ENCODE results near the gene BEST3. TPM values are rescaled to one million over a fixed set of nuclear protein-coding genes. Genes with fewer than 3 reads are reported as not detected.
A peak's percentile ranks its signal among the peaks of the same experiment; 100 is the strongest.

The BEST3 gene
- total RNA-seq, 1 donor from 2014 or later = 0.73 TPM

DNA sequence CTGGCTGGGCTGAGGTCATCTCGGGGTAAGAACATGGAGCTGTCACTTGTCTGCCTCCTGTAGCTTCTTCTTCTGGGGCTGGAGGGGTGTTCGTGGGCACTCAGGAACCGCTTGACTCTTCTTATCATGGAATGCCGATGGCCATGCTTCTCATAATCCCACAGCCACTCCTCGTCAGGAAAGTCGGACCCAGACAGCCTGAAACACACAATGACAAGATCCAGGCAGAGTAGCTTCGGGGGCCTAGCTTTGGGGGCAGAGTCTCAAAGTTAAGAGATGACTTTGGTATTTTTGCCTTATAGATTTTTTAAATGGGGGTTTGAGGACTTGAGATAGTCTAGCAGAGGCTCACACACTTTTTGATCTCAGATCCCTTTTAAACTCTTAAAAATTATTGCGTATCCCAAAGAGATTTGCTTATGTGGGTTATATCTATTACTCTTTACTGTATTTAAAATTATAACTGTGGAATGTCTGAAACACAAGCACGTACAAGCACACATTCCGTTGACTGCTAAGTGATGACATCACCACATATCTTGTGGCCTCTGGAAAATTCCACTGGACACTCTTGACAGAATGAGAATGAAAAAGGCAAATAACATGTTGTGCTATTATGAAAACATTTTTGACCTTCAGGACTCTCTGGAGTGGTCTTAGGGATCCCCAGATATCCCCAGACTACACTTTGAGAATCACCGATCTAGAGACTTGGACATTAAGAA lies 43.3 kb downstream of the BEST3 start:
- DNase-seq (ENCODE audit: low spot score) = no peak
- intact Hi-C loops (cut with DNase I) = no loop called here

DNA sequence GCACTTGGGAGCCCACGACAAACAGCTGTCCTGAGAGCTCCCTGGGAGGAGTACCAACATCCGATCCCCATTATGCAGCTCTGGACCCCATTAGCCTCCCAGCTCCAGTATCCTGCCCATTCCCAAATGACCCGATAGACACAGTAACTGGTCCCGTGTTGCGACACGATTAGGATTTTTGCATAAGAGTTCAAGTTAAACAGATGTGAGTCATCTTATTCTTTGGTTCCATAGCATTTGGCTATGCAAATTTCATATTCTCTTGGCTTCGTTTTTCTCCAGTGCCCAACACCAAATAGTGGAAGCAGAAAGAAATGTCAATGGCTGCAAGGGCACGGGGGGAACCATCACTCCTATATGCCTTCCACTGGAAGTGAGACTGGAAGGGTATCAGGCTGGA lies 45.4 kb downstream of the BEST3 start:
- intact Hi-C loops (cut with DNase I) = no loop called here
- DNase-seq (ENCODE audit: low spot score) = no peak

DNA sequence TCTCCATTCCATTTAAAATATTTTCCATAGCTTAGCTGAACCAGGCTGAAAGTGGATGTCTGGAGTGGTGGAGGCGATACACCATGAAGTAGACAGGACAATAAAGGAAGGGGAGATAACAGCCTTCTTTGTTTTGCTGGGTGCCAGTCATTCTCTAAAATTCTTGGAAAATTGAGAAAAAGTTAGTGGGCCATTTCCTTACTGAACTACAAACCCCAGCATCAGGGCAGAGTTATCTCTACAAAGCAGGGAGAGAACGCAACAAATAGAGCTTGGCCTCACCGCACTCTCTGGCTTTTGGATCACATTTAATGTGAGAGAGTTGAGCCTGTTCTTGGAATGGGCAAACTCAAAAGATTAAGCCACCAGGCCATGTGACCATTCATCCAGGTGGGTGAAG lies 47.2 kb downstream of the BEST3 start:
- no peak for DNase-seq (ENCODE audit: low spot score)

DNA sequence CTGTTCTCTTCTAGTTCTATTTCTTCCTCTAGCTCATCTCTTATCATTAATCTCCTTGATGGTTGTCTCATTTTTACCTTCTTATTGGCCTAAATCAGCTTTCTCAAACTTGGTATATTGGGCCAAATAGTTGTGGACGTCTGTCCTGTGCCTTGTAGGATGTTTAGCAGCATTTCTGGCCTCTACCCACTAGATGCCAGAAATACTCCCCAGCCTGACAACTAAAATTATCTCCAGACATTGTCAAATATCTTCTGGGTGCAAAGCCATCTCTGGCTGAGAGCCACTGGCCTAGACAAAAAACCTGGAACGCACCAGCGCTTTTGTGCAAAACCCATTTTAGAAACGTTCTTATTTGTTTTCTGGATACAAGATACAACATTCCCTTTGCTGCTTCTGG lies 49.6 kb downstream of the BEST3 start:
- DNase-seq (ENCODE audit: low spot score) = no peak
- intact Hi-C loops (cut with DNase I) = no loop called here

More for the DNA sequence above, 47.2 kb downstream of the BEST3 start:
- intact Hi-C loops (cut with DNase I) = no loop called here

DNA sequence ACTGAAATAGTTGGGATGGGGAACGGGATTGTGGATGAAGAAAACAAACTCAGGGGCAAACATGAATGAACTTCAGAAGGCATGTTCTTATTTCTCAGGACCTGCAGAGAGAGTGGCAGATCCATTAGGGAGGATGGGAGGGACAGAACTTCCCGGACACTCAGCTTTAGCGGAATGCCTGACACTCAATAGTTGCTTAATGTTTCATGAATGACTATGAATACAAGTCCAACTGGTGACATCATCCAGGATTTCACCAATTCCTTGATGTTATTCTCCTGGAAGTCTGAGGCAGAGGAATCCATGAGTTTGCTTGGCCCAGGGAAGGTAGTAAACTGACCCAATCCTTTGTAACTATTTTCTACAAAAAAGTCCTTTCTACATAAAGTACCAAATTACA lies 50.6 kb downstream of the BEST3 start:
- DNase-seq (ENCODE audit: low spot score) = no peak
- intact Hi-C loops (cut with DNase I) = no loop called here

DNA sequence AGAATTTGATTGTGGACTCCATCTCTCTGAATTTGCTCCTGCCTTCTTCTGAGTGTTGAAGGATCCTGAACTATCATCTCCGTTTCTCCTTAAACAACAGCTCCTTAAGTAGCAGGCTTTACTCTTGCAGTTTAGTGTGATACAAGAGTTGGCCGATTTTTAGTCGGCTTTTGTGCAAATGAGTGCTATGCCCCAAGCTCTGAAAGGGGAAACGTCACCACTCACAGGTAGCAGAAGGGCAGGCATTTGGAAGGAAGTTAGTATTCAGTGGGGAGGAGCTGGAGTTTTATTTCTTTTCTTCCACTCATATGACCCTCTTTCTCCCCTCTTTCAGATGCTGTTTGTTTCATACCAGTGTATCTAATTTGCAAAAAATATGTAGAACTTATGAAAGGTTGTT lies 51.9 kb downstream of the BEST3 start:
- no peak for DNase-seq (ENCODE audit: low spot score)
- intact Hi-C loops (cut with DNase I) = no loop called here

DNA sequence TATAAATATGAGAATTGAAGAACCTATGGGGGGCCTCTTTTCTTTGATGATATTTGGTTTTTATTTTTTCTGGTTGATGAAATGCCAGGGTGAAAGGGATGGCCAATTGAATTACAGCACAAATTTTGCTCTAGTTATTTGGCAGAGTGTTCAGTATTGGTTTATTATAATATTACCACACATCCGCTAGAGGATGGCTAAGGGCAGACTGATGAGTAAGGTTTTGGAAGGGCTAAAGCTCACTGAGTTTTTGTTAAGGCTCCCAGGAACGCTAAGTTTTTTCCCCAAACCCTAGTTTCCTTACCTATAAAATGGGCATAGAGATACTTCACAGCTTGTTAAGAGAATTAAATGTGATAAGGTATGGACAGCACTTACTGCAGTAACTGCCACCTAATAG lies 54.1 kb downstream of the BEST3 start:
- intact Hi-C loops (cut with DNase I) = no loop called here
- DNase-seq (ENCODE audit: low spot score) = no peak

DNA sequence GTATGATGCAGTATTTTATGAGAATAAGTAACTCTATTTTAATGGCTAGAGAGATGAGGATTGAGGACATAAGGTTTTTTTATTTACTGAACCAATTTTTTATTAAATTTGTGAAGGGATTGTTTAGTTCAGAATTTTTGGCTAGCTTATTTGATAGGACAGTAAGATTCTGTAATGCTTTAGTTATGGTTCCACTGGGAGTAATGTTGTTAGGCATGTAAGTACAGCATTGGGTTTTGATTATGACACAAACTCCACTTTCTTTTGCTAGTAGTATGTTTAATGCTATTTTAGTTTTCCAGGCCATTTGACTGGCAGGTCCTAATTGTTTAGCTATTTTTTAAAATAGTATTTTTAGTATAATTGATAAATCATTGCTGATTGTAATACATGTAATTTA lies 54.6 kb downstream of the BEST3 start:
- intact Hi-C loops (cut with DNase I) = no loop called here
- DNase-seq (ENCODE audit: low spot score) = no peak

DNA sequence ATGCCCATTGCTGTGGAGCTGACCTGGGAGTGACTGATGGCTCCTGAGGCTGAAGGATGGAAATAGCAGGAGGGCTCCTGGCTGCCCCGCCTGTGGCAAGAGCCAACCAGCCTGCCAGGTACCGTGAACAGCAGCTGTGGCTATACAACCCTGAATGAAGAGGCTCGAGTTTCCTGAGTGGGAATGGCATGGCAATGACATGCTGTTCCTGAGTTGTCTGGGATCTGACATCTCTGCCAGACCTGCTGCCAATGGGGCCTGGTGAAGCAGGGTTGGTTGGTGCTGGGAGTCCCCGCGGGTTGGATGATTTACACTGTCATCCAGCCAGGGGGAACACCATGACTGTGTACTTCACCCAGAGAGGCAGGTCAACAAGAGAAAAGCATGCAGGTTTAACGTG lies 56.6 kb downstream of the BEST3 start:
- DNase-seq (ENCODE audit: low spot score) = no peak
- intact Hi-C loops (cut with DNase I) = no loop called here

DNA sequence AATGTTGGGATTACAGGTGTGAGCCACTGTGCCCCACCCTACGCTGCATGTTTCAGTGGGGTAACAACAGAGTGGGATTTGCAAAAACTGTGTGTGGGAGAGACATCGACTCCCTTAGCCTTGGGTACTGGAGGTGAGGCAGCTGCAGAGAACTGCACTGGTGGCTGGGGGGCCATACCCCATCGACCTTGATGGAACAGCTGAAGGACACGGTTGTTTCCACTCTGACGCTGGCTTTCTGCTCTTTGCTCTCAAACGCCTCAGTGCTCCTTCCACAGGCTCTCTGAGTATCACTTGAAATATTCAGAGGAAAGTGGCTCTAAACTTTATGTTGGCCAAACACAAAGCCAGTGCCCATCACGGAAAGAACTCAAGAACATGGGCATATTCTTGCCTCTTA lies 57.6 kb downstream of the BEST3 start:
- intact Hi-C loops (cut with DNase I) = no loop called here
- DNase-seq (ENCODE audit: low spot score) = no peak

DNA sequence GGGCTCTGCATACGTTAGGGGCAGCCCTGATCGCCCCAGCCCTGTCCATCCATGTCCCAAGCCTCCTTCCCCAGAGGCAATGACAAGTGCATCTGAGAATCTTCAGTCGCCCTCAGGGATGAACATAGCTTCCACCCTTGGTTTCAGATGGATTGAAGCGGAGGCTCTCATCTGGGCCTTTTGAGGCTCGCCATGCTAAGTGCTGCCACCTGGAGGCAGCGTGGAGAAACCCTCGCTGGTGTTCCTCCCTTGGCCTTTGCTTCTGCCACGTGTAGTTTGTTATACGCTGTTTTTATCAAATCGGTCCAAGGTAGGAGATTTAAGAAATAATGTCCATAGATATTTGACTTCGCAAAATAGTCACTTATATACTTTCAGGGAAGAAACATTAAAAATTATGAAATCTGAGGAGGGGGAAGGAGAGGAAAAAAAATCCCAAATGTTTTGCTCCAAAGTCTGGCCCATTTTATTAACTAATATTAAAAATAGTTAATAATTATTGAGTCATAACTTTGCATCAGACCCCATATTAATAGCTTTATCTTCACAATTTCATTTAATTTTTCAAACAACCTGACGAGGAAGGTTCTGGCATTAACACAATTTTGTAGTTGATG lies 59.6 kb downstream of the BEST3 start:
- no peak for DNase-seq (ENCODE audit: low spot score)
- intact Hi-C loops (cut with DNase I) = no loop called here

DNA sequence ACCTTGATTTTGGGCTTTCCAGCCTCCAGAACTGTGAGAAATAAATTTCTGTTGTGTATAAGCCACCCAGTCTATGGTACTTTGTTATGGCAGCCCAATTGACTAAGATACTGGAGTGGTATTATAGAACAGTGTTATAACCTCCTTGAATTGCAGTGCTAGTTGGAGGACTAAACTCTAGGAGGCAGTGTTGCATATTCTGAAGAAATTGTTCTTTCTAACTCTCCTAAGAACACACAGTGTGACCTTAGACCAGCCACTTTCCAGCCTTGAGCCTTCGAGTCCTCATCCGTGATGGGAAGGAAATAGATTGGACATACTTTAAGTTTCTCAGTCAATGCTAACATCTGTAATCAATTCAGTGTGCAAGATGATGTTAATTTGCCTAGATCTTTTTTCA lies 66.0 kb downstream of the BEST3 start:
- no peak for DNase-seq (ENCODE audit: low spot score)
- intact Hi-C loops (cut with DNase I) = no loop called here

DNA sequence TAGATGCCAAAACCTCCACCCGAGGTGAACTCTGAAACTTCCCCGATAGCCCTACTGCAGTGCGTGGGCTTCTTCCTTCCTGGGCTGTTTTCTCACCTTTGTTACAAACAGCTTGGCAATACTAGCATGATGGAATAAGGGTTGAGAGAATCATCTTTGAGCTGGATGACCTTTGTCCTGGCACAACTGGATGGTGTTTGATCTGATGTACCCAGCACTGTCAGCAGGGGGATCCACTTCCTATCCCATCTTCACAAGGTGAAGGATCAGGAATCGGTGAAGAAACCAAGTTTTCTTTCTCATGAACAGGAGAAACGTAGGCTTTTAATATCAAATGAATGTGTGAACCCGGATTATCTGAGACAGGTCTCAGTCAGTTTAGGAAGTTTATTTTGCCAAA lies 68.9 kb downstream of the BEST3 start:
- intact Hi-C loops (cut with DNase I) = no loop called here
- DNase-seq (ENCODE audit: low spot score) = no peak

DNA sequence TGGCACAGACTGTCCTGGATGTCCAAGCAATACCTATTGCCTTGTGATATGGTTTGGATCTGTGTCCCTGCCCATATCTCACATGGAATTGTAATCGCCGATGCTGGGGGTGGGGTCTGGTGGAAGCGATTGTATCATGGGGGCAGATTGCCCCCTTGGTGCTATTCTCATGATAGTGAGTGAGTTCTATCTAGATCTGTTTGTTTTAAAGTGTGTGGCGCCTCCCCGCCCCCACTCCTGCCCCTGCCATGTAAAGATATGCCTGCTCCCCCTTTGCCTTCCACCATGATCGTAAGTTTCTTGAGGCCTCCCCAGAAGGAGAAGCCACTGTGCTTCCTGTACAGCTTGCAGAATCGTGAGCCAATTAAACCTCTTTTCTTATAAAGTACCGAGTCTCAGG lies 71.6 kb downstream of the BEST3 start:
- intact Hi-C loops (cut with DNase I) = no loop called here
- no peak for DNase-seq (ENCODE audit: low spot score)

DNA sequence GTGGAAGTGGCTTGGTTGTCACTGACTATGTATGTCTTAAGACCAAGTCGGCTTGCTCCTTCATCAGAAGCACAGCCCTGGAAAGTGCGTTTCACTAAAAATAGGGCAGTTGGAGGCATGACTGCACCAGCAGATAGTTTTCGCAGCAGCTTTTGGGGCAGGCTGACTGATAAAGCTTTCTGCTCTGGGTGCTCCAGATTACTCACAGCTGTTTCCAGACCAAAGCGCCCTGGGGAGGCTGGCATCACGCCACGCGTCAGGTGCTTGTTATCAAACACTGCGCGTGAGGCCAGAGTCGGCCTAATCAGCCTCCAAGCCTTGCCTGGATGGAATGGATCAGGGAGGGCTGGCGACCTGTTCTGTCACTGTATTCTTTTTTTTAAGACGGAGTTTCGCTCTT lies 75.1 kb downstream of the BEST3 start:
- intact Hi-C loops (cut with DNase I) = no loop called here
- DNase-seq (ENCODE audit: low spot score) = peak; percentile 86

DNA sequence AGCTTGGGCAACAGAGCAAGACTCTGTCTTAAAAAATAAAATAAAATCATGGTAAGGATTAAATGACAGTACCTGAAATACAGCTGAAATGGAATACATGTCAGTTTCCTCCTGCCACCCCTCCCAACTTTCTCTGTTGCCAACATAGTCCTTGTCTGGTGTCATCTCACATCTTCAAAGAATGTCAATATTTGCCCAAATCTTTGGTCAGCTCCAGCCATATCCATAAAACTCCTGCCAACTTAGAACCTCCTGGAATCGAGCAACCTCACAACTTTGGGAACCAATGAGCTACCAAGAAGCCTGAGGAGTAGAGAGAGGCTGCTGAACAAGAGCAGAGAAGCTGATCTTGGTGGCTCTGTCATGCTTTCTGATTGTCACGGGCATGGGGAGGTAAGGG lies 77.6 kb downstream of the BEST3 start:
- intact Hi-C loops (cut with DNase I) = no loop called here
- no peak for DNase-seq (ENCODE audit: low spot score)

DNA sequence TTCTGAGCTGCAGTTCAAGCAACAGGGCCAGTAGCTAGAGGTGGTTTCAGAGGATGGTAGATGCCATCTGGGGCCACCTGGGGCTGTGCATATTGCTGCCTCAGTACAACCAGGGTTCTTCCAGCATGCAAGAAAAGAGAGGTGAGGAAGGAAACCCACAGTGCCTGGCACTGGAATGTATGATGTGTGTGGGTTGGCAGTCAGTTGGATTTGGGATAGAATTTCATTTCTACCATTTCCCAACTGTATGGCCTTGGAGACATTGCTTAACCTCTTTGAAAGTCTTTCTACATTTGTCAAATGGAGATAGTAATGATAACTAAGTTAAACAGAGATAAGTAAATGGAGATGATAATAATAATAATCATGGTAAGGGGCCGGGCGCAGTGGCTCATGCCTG lies 78.2 kb downstream of the BEST3 start:
- intact Hi-C loops (cut with DNase I) = no loop called here
- DNase-seq (ENCODE audit: low spot score) = no peak

DNA sequence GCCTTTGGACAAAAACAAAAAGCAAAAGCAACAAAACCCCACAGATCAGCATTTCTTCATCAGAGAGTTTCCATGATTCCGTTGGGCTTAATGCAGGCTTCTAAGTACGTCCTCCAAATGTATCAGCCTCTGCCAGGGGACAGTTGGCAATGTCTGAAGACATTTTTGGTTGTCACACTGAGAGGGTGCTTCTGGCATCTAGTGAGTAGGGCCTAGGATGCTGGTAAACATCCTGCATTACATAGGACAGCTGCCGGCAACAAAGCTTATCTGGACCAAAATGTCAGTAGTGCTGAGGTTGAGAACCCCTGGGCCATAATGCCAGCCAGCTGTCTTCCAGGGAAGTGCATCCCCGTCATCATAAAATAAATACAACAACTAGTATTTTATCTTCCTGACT lies 79.0 kb downstream of the BEST3 start:
- no peak for DNase-seq (ENCODE audit: low spot score)
- intact Hi-C loops (cut with DNase I) = no loop called here

DNA sequence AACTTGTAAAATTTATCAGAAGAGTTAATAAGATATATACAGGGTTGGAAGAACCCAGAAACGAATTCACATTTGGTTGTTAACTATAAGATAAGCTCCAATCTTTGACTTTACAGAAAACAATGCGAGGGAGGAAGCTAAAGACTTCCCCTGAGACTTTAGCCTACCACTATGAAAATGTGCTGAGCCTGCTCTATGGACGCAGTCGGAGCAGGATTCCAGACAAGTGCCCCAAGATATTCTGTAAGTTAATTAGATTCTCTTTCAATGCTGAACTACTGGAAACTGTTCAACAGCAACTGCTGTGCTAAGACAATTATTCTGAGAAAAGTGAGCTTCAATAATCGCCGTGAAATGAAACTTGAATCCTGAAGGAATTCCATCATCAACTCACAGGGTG lies 80.1 kb downstream of the BEST3 start:
- intact Hi-C loops (cut with DNase I) = no loop called here
- no peak for DNase-seq (ENCODE audit: low spot score)

DNA sequence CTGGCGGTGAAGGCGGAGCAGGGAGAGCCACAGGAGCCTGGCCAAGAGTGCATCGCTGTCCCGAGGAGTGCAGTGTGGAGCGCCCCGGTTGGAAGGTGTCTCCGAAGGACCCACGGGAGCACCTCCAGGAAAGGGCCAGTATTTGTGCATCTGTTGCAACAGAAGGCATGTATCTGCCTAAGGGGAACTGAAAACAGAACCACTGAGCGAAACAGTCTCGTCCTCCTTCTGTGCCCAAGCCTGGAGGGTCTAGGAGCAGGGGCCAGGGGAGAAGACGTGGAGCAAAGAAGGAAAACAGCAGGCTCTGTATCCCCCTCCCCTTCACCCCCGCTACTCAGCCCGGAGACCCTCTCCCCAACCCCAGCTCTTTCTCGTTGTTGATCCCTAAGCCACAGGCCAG lies 83.1 kb downstream of the BEST3 start:
- intact Hi-C loops (cut with DNase I) = no loop called here
- DNase-seq (ENCODE audit: low spot score) = no peak

DNA sequence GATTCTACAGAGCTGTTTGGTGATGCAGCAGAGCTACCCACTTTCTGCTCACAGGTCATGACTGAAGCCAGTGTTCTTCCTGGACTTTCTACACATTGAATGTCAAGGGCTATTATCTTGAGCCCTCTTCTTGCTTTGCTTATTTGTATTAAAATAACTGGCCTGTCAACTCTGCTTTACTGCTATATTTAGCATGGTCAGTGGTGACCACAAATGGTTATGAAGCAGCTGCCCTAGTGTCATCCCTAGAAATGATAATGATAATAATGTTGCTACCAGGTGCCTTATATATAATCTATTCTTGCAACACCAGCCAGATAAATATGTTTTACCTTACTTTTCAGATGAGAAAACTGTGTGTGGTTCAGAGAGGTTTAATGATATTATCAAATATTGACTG lies 85.8 kb downstream of the BEST3 start:
- no peak for DNase-seq (ENCODE audit: low spot score)

DNA sequence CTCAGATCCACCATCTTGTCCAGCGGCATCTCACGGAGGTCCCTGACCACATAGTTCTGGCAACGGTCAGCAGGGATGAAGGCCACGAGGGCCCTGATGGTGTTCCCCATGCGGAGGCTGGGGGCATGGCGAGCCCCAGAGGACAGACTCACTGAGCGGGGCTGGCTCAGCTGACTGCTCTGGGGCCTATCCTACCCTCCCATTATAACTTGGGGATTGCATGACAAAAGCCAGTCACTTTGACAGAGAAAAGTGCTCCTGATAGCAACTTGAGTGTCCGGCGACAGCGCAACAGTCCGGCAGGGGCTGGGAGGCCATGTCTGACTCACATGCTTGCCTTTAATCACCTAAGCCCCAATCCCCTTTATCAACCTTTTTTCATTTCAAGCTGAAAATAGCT lies 88.4 kb downstream of the BEST3 start, which contains the start of gene LRRC10:
TSS of gene LRRC10 (minus strand) at position 179 of the 400 bp plus-strand sequence. CDS start at position 110, 69 bp downstream.
- DNase-seq (ENCODE audit: low spot score) = peak; percentile 78
- intact Hi-C loops (cut with DNase I) = no loop called here

More for the DNA sequence above, 85.8 kb downstream of the BEST3 start:
- intact Hi-C loops (cut with DNase I) = no loop called here

All from cardiac septum (tissue), 1 donor.